NB4 (cell line): ENCODE measurements around the gene PRMT7.

Source experiments
- POLR2A ChIP-seq: IDR thresholded peaks from 2 replicates; pipeline ENCODE4 v1.6.1; 2011; ENCODE audit warnings: mild to moderate bottlenecking; ENCODE audit not compliant: insufficient read length; ENCODE audit errors: extremely low read depth
- TF ChIP-seq, protein P1 (sequence below): IDR thresholded peaks from one replicate; pipeline ENCODE4 v1.5.1; 2012; ENCODE audit warnings: low read depth, low read length

DNA sequence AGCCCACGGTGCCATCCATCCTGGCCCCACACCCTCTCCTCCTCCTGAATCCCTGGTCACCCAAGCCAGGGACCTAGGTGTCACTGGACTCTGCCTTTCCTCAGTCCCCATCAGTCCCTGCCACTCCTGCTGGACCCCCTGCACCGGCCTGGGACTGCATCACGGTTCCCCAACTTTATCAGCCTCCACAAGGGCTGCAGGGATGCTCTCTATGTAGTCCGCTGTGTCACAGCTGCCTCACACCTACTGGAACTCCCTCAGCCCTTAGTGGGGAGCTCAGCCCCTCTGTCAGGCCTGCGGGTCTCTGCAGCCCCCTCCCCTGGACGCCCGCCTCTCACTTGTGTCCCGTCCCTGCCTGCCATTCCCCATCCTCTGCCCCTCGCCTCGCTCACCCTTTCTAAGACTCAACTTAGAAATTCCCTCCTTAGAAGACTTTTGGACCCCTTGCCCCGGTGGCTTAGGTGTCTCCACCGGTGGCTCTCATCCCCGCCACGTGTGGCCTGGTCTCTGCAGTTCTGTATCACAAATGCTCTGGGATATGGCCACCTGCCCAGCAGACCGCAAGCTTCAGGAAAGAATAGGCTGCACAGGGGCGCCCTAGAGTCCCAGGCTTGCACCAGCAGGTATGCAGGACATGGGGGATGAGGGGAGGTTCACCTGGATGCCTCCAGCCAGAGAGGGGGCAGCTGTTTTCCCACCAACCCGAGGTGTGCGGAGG lies 62.9 kb downstream of the PRMT7 start:
- TF ChIP-seq, protein P1, sequence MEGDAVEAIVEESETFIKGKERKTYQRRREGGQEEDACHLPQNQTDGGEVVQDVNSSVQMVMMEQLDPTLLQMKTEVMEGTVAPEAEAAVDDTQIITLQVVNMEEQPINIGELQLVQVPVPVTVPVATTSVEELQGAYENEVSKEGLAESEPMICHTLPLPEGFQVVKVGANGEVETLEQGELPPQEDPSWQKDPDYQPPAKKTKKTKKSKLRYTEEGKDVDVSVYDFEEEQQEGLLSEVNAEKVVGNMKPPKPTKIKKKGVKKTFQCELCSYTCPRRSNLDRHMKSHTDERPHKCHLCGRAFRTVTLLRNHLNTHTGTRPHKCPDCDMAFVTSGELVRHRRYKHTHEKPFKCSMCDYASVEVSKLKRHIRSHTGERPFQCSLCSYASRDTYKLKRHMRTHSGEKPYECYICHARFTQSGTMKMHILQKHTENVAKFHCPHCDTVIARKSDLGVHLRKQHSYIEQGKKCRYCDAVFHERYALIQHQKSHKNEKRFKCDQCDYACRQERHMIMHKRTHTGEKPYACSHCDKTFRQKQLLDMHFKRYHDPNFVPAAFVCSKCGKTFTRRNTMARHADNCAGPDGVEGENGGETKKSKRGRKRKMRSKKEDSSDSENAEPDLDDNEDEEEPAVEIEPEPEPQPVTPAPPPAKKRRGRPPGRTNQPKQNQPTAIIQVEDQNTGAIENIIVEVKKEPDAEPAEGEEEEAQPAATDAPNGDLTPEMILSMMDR, result no peak
- no peak for TF ChIP-seq POLR2A
